Progenitor cell of endocrine pancreas (in vitro differentiated cells): Measurements from ENCODE around the gene KY. TPM values are rescaled to one million over a fixed set of nuclear protein-coding genes. Genes with fewer than 3 reads are reported as not detected.

Source experiments
- DNase-seq: peaks from one replicate; pipeline ENCODE4 v3.0.0; 2021; ENCODE audit warnings: low spot score; ENCODE audit not compliant: unreplicated experiment
- H3K27ac Mint-ChIP-seq: 2 replicates; pipeline ENCODE4 v1.8.0; 2021; ENCODE audit warnings: mild to moderate bottlenecking, moderate library complexity, mixed read lengths
- H3K27me3 Mint-ChIP-seq: 2 replicates; pipeline ENCODE4 v1.8.0; 2021; ENCODE audit warnings: mixed read lengths
- H3K36me3 Mint-ChIP-seq: 2 replicates; pipeline ENCODE4 v1.8.0; 2022; ENCODE audit warnings: mixed read lengths; ENCODE audit not compliant: insufficient read depth
- H3K4me1 Mint-ChIP-seq: 2 replicates; pipeline ENCODE4 v1.8.0; 2021; ENCODE audit warnings: low read depth, mixed read lengths
- H3K4me3 Mint-ChIP-seq: 2 replicates; pipeline ENCODE4 v1.8.0; 2021; ENCODE audit warnings: low read depth, mild to moderate bottlenecking, moderate library complexity, mixed read lengths
- H3K9me3 Mint-ChIP-seq: 2 replicates; pipeline ENCODE4 v1.8.0; 2021; ENCODE audit warnings: low read depth, mixed read lengths
- CTCF ChIP-seq: fragments of 200-600 bp; sonication (generic); IDR thresholded peaks from one replicate; pipeline ENCODE4 v1.5.0; 2021; ENCODE audit warnings: antibody characterized with exemption, mild to moderate bottlenecking; ENCODE audit not compliant: unreplicated experiment
- total RNA-seq: library from RNA; stranded (reverse); gene quantifications from 2 replicates; pipeline ENCODE4 v1.2.1, GENCODE V29; 2021

KY gene
- total RNA-seq, 1 donor from 2014 or later: not detected

GRCh38 chr3:134625885-134626741 lies 24.7 kb downstream of the KY start:
- Mint-ChIP-seq H3K36me3 (peaks cover 1% of the 10 kb centered on the region), H3K4me1 (no peaks in the 10 kb centered on the region), H3K27ac (no peak overlapping the region), H3K27me3 (no peaks in the 10 kb centered on the region), H3K9me3 (peaks cover 8% of the 10 kb centered on the region), H3K4me3 (no peak overlapping the region)
- DNase-seq: peak; percentile 6
- TF ChIP-seq CTCF: no peak

- H3K4me1 Mint-ChIP-seq: no peaks in the 10 kb centered on the region
Observed at GRCh38 chr3:134625462-134625861, 25.4 kb downstream of the KY start.

GRCh38 chr3:134624537-134625287 lies 26.1 kb downstream of the KY start:
- H3K4me3 Mint-ChIP-seq: no peak overlapping the region
- no peak for TF ChIP-seq CTCF
- H3K36me3 Mint-ChIP-seq: no peaks in the 10 kb centered on the region
- H3K27me3 Mint-ChIP-seq: no peaks in the 10 kb centered on the region
- no peaks in the 10 kb centered on the region for H3K9me3 Mint-ChIP-seq
- no peaks in the 10 kb centered on the region for H3K4me1 Mint-ChIP-seq
- DNase-seq: peak; percentile 1
- H3K27ac Mint-ChIP-seq: no peak overlapping the region

More at GRCh38 chr3:134625462-134625861, 25.4 kb downstream of the KY start:
- Mint-ChIP-seq H3K4me3 (no peak overlapping the region), H3K27ac (no peak overlapping the region), H3K36me3 (no peaks in the 10 kb centered on the region), H3K9me3 (peaks cover 2% of the 10 kb centered on the region), H3K27me3 (no peaks in the 10 kb centered on the region)
- TF ChIP-seq CTCF: no peak
- no peak for DNase-seq

- Mint-ChIP-seq H3K4me1 (no peaks in the 10 kb centered on the region), H3K27me3 (no peaks in the 10 kb centered on the region), H3K9me3 (no peaks in the 10 kb centered on the region), H3K4me3 (no peak overlapping the region), H3K27ac (no peak overlapping the region), H3K36me3 (no peaks in the 10 kb centered on the region)
- peak; percentile 4 for DNase-seq
- TF ChIP-seq CTCF: no peak
Observed at GRCh38 chr3:134623615-134624245, 27.1 kb downstream of the KY start.

- no peak for DNase-seq
- no peak for TF ChIP-seq CTCF
- Mint-ChIP-seq H3K4me1 (no peaks in the 10 kb centered on the region), H3K36me3 (no peaks in the 10 kb centered on the region), H3K27ac (no peak overlapping the region), H3K4me3 (no peak overlapping the region), H3K27me3 (no peaks in the 10 kb centered on the region), H3K9me3 (no peaks in the 10 kb centered on the region)
Observed at GRCh38 chr3:134622806-134623365, 27.9 kb downstream of the KY start.
